Measurements from ENCODE around the gene PRSS36.

Gene PRSS36

DNA sequence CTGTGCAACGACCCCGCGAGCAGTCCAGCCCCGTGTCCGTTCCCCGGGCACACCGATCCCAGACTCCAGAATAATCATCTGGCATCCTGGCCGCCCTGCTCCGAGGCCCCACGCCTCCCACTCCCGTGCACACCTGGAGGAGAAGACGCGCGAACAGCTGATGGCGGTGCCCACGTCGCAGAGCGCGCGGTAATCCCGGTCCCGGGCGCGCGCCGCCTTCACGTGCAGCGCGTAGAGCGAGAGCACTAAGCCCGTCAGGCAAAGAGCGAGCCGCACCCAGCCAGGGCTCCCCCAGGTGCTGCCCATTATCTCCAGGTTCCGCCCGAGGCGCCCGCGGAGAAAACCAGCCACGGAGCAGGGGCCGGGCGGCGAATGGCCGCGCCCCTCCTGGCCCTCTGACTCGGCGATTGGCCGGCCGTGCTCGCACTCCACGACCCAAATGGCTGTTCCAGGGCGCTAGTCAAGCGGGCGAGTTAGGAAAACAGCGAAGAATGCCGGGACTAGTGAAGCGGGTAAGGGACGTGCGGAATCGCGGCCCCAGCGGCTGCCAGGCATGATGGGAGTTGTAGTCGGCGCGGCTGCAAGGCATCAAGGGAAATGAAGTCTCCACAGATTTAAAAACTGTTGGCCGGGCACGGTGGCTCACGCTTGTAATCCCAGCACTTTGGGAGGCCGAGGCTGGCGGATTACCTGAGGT is 55.3 kb downstream of the PRSS36 start, which contains the start of gene VKORC1:
VKORC1 (minus strand) TSS at position 374 of the 697 bp plus-strand sequence; CDS start at position 306, 68 bp downstream.
- DNase-seq, result peak; percentile 65 to 91 (median 82)

DNA sequence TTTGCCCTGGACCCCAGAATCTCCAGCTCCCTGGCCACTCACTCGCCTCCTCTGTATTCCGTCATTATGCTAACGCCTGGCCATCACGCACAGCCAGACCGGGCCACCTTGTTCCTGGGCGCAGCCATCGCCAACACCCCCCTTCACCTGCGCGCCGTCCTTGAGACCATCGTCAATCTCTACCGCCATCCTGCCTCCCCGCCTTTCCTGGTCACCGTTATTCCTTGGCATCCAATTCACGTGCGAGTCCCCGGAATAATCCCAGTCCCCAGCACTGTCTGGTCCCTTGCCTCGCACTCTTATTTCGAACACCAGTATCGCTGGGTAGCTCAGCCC is 55.8 kb downstream of the PRSS36 start:
- DNase-seq, result no peak

DNA sequence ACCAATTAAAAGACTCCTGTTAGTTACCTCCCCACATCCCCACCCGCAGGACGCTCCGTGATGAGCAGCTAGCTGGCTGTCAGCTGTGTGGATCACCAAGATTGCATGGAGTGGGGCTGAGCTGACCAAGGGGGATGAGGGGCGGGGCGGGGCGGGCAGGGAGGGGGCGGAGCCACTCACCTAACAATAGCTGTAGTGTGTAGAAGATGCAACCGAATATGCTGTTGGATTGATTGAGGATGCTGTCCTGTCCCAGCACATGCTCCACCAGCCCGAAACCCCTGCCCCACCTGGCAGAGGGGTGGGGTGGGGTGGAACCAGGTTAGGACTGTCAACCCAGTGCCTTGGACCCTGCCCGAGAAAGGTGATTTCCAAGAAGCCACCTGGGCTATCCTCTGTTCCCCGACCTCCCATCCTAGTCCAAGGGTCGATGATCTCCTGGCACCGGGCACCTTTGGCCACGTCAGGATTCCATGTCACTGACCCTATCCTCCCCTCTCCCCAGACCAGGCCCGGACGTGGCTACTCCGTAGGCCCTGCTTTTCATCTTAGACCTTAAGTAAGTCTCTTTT is 56.6 kb downstream of the PRSS36 start:
- peak in 1 of 5 experiments; percentile 51 for DNase-seq

DNA sequence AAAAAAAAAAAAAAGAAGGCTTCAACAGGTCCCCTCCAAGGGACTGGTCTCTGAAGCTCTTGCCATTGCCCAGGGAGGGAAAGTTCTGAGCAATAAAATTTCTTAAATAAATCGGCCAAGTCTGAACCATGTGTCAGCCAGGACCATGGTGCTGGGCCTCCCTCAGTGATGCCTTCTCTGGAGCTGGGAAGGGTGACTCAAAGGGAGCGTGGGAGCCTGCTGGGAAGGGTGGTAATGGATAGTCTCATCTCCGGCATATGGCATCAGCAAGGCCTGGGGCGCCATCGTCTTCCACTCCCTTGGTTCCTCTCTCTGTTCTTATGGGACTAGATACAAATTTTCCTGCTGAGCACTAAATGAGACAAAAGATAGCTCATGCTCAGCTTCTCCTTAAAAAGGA is 57.5 kb downstream of the PRSS36 start:
- no peak for DNase-seq

DNA sequence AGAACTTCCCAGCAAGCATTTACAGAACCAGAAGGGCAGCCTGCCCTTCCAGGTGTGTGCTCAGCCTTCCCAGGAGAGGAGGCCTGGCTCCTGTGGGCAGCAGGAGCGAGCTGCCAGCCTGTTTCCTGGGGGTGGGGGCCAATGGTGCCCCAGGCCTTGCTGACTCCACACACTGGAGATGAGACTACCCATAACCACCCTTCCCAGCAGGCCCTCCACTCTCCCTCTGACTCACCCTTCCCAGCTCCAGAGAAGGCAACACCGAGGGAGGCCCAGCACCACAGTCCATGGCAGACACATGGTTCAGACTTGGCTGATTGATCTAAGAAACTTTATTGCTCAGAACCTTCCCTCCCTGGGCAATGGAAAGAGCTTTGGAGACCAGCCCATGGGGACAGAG is 59.3 kb downstream of the PRSS36 start:
- DNase-seq, result no peak

DNA sequence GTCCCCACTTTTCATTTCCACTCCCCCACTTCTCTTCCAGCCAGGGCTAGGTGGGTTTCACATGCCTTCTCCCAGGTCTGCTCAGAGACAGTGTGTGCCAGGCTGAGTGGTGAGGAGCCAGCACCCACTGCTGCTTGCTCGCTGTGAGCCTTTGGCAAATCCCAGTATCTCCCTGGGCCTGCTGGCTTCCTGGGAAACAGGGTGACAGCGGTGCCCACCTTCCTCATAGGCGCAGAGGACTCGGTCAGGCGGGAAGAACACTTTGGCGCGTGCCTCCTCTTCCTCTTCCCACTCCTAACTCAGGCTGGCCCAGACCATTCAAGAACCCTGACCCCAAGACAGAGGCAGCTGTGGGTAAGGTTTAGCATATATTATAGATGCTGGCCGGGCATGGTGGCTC is 60.7 kb downstream of the PRSS36 start:
- no peak for DNase-seq
